ENCODE measurements around the gene MEOX2.

The MEOX2 gene

DNA sequence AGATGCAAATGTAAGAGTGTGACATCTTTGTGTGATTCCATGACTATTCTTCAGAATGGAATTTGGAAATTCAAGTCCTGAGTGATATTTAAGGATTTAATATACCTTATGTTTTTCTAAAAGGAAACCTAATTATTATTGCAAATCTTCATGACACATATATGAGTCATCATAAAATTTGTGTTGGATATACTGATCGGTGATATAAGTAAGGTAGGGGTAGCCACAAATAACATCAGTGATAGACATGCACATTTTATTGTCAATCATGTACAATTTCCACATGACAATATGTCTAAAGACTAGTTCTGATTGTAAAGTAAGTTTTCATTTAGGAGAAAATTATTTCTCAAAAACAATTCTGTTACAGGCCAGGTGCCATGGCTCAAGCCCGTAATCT, 65.0 kb downstream of the MEOX2 start:
- no peak for DNase-seq (ENCODE audit: extremely low spot score, insufficient read length, low read depth)
- no peak for FAIRE-seq

DNA sequence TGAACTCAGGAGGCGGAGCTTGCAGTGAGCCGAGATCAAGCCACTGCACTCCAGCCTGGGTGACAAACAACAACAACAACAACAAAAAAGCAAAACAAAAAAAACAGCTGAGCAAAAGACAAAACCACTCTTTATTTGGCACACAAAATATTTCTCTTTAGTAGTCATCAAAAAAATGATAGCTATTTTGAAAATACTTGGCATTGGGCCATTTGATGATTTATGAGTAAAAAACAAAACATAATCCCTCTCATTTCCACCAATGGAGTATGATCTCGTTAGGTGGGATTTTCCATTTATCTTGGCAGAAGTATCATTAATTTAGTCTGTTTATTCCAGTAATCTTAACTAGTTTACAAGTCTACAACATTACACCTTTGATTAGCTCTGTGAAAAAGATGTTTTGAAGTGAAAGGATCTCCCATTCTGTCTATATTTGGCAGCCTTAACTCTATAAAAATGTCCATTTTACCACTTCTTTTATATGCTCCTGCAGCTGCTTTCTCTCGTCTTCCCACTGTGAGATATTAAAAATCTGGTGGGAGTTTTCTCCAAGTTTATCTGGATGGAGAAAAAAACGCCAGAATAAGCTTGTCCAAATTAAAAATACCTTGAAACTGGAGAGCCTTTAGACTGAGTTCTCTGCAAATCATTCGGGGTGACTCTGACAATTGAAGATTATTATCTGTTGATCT, 65.8 kb downstream of the MEOX2 start:
- no peak for FAIRE-seq

DNA sequence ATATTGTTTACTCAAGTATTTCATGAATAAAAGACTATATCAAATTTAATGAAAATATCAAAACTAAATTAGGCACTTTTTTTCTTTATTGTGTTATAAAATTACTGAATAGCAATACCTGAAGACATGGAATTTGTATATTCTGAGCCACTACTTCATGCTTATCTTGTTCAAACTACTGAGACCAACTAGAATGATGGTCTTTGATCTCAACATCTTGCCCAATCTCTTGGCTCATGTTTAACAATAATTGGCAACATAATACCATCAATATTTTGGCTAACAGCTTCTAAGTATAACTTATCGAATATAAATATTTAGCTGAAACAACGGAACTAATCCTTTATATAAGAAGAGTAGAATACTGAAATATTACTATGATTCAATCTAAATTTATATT, 68.2 kb downstream of the MEOX2 start:
- DNase-seq (ENCODE audit: extremely low spot score, insufficient read length, low read depth) (no peak), FAIRE-seq (no peak)

More for the DNA sequence above, 65.8 kb downstream of the MEOX2 start:
- no peak for DNase-seq (ENCODE audit: extremely low spot score, insufficient read length, low read depth)

DNA sequence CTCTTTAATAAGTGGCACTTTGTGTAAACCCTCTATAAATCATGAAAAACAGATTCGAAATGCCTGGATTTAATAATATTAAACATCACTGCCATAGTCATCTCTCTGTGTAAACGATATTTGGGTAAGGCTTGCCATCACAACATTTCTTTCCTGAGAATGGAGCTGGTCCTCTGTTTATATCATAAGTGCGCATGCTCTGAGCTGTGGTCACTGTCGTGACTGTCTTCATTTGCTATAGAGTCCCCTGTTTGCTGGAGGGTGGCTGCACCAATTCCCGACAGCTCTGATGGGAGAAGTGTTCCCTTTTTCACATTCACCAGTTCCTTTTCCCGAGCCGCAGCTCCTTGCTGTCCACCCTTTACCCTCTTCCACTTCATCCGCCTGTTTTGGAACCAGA, 74.3 kb downstream of the MEOX2 start:
- DNase-seq (ENCODE audit: extremely low spot score, insufficient read length, low read depth) (no peak), FAIRE-seq (no peak)

DNA sequence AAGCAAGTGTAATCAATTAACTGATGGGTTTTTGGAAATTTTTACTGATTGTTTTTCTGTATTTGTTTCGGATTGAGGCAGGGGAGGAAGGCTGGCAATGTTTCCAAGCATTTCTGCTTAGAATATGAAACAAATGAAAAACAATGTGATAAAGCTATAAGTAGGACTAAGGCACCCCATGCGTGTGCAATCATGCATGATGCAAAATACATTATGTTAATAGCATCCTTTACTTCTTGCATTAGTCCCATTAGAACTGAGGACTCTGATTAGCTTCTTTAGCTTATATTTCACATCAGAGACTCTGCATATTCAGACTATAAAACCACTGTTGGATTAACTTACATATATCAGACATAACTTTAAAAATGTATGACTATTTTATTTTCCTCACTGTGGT, 76.0 kb downstream of the MEOX2 start:
- no peak for FAIRE-seq

DNA sequence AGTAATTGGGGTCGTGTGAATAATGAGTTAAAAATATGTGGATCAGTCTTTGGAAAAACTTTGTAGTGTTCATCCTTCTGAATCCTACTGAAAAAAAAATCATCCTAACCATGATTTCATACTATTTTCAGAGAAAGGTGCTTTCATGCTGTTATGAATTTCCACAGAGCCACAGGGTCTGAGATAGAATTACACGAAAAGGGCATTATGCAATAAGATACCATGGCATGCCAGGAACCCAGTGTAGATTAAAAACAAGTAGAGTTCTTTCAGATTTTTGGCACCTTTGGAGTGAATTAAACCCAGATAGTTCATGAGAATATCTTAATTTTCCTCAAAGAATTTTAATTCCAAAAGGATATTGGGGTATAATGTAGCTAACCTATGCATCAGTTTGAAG, 77.2 kb downstream of the MEOX2 start:
- DNase-seq (ENCODE audit: extremely low spot score, insufficient read length, low read depth), result no peak
- no peak for FAIRE-seq

More for the DNA sequence above, 76.0 kb downstream of the MEOX2 start:
- DNase-seq (ENCODE audit: extremely low spot score, insufficient read length, low read depth), result no peak

DNA sequence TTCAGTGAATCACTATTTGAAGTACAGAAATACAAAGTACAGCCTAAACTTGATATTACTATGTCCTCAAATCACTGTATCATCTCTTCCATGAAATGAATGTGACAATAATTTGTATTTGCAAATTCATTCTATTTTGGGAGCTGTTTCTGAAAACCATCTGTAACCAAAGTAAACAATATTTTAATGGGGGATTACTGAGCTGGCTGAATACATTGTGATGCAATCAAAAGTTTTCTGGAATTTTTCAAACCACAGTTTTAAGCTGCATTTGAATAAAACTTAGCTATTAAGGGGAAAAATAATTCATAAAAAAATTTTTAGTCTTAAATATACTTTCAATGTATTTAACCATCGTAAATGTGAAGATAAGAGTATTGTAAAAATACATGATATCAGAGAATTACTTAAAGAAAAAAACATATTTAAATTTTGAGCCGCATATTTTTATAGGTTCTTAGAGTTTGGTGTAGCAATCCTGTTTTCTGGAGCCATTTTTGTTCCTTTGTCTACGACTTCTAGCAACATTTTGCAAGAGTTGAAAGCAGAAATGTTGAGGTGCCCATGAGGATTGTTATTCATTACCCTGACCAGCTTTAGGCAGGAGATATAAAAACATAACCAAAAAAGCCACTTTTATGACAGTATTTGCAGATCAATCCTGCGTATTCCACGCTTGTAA, 78.8 kb downstream of the MEOX2 start:
- FAIRE-seq, result no peak
- no peak for DNase-seq (ENCODE audit: extremely low spot score, insufficient read length, low read depth)

DNA sequence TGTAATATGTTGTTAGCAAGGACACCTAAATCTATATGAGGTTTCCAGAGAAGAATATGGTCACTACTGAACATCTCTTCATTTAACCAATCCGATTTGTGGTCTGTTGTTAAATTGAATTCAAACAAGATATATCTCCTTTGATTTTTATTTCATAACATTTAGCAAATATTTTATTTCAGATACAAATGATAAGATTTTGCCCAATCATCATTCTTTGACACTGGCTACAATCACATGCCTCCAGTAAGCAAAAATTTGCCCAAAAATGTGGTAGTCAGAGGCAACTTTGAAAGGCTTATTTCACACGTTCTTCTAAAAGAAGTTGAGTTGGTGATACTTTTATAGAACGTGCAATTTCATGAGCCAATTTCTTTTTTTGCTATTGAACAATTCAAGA, 79.9 kb downstream of the MEOX2 start:
- DNase-seq (ENCODE audit: extremely low spot score, insufficient read length, low read depth) (no peak), FAIRE-seq (no peak)

DNA sequence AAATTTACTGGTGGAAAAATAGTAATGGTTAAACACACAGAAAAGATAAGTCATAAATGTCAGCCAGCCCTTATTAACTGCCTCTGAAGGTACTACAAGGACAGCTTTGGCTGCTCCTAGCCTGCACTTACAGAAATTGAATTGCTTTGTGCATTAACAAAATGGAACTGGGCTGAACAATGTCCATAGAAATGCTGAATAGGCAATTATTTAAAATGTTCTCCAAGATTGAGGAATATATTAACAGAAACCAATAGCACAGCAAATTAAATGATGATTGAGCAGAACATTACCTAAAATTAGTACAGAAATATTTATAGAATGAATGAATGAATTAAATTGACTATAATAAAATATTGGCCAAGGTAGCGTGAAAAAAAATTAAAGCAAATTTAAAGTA, 82.3 kb downstream of the MEOX2 start:
- DNase-seq (ENCODE audit: extremely low spot score, insufficient read length, low read depth) (no peak), FAIRE-seq (no peak)

DNA sequence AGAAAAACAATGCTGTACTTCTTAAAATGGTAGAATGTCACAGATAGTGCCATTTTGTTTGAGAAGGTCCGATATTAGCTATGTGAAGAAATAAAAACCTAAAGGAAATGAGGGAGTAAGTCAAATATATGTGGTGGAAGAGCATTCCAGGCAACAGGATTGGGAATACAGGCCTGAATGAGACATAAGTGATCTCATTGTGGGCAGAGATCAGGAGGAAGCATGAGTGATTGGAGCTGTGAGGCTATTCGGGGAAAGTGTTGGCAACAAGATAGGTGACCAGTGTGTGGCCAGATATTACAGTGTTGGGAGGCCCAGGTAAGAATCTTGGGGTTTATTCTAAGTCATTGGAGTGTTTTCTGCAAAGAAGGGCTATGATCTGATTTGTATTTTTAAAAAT, 83.4 kb downstream of the MEOX2 start:
- no peak for DNase-seq (ENCODE audit: extremely low spot score, insufficient read length, low read depth)
- FAIRE-seq, result no peak

DNA sequence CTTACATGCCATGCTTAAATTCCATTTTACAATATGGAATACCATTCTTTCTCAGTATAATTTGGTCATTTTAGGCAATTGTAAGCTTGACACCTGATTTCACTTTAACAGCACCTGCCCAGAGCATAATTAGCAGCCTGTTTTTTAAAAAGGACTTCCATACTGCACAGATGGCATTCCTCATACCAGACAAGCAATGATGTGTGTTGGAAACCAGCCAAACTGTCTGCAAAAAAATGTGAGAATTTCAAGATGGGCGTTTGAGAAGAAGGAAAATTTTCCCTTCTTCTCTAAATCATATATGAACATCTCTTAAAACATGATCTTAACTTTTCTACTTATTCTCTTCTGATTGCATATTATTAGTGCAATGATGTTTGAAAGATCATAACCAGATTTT, 84.2 kb downstream of the MEOX2 start:
- DNase-seq (ENCODE audit: extremely low spot score, insufficient read length, low read depth), result no peak
- no peak for FAIRE-seq

DNA sequence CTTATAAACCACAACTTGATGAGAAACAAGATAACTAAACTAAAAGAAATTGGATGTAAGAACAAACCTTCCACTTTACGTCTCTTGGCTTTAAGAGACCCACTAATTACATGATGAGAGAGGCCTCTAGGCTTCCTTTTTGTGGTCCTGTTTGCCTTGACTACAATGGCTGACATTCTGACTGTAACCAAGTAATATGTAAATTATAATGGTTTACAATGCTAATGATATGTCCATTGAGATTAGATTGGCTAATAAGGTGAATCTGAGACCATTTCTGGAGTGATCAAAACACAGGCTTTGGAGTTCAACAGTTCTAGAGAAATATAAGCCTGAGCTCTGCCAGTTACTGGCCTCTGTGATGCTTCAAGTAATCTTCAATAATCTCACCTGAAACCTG, 85.3 kb downstream of the MEOX2 start:
- DNase-seq (ENCODE audit: extremely low spot score, insufficient read length, low read depth) (no peak), FAIRE-seq (no peak)

DNA sequence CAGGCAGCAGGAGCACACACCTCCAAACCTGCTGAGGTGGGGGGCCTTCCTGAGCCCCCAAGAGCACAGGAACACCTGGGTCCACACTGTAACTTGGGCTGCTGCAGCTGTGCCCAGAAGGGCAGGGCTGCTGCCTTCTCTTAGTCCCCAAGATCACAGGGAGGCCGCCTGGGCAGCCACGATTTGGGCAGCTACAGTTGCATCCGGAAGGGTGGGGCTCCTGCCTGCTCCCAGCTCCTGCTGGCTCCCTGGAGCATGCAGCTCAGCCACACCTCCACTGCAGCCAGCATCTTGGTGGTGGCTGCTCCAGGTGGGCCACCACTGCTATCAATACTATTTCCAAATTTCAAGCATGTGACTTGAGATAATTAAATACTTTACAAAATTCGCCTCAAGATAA, 86.2 kb downstream of the MEOX2 start:
- FAIRE-seq, result no peak
- DNase-seq (ENCODE audit: extremely low spot score, insufficient read length, low read depth), result no peak

DNA sequence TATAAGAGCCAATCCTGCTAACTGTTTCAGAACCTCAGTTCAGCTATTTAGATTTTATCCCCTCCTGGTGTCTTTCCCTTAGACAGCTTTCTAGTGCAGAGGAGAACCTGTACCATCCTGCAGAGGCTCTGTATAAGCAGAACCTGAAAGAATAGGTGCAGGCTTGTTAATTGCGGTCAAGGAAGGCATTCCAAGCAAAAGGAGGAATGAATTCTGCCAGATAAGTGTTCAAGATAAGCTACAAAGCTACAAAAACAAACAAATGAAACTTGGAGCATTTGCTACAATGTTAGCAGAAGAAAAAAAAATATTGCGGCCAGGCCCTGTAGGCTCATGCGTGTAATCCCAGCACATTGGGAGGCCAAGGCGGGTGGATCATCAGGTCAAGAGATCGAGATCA, 92.0 kb downstream of the MEOX2 start:
- DNase-seq (ENCODE audit: extremely low spot score, insufficient read length, low read depth) (no peak), FAIRE-seq (no peak)

DNA sequence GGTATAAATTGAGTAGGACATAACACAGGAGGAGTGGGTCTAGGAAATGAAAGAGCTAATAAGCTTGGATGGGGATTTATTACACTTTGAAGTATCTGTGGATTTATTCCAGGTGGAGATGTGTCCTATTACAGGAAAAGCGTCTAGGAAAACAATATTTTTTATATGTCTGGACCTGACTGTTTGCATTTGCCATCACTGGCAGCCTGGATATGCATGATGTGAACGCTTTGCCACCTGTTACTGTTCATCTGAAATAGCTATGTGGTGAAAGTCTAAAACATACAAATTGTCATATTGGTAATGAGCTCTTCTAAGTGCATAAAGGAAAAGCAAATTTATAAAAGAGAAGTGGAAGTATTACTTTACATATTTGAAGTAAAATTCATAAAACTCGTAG, 93.1 kb downstream of the MEOX2 start:
- FAIRE-seq, result no peak
- no peak for DNase-seq (ENCODE audit: extremely low spot score, insufficient read length, low read depth)

DNA sequence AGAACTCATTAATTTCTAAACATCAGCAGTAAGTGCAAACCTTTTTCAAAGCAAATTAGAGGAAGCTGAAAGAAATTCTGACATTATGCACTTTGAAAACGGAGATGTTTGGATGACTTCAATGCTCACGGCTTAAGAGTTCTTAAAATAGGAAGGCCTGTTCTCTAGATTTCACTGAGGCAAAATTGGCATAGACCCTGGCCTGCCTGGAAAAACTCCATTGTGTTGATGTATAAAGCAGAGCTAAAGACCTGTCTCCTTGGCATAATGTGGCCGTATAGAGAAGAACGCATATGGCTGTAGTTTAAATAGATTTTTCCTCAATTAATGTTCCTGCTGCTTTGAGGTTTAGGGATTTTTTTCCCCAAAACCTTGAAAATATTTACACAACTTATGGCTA, 100.2 kb downstream of the MEOX2 start:
- DNase-seq (ENCODE audit: extremely low spot score, insufficient read length, low read depth) (no peak), FAIRE-seq (no peak)

DNA sequence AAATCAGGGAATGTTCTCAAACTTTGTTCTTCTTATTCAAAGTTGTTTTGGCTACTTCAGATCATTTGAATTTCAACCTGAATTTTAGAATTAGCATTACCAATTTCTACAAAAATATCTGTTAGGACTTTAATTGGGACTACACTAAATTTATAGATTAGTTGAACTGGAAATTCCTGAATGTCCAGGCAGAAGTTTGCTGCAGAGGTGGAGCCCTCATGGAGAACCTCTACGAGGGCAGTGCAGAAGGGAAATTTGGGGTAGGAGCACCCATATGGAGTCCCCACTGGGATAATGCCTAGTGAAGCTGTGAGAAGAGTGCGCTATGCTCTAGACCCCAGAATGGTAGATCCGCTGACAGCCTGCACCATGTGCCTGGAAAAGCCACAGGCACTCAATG, 101.9 kb downstream of the MEOX2 start:
- no peak for DNase-seq (ENCODE audit: extremely low spot score, insufficient read length, low read depth)
- FAIRE-seq, result no peak

DNA sequence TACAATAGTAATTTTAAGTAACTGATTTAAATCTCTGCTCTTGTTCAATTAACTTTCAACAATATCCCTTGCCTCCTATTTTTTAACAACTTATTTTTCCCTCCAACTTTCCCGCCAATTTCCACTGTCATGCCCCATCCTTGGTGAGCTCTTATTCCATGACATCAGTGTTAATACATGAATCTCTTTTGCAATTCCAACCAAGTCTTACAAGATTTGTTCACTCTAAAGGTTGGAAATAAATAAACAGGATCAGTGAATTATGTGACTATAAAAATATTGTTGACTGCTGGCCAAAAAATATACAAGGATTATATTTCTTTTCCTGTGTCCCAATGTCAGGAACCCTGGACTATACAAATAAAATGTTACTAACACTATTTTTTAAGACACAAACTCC, 103.7 kb downstream of the MEOX2 start:
- DNase-seq (ENCODE audit: extremely low spot score, insufficient read length, low read depth) (no peak), FAIRE-seq (no peak)

DNA sequence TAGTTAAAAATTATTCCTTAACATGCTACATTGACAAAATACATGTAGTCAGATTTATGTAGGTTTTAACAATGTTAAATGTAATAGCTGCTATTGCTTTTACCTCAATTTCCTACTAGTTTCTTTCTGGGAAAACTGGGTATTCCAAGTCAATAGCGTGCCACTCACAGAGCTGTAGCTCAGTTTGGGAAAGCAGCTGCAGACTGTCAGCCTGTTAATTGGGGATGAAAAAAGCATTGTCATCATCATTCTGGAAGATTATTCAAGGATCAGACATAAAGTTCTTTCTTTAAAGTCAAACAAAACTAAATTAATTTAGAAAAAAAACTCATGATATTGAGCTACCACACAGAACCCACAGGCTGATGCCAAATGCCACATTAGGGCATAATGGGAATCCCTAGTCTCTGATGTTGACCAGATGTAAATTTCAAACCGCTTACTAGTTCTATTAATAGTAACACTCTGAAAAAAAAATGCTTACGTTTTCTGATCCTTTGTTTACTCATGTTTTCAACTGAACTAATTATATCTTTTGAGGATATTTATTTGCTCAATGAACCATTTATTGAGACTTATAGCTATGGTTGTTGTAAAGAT, 105.0 kb downstream of the MEOX2 start:
- no peak for DNase-seq (ENCODE audit: extremely low spot score, insufficient read length, low read depth)
- FAIRE-seq, result no peak

DNA sequence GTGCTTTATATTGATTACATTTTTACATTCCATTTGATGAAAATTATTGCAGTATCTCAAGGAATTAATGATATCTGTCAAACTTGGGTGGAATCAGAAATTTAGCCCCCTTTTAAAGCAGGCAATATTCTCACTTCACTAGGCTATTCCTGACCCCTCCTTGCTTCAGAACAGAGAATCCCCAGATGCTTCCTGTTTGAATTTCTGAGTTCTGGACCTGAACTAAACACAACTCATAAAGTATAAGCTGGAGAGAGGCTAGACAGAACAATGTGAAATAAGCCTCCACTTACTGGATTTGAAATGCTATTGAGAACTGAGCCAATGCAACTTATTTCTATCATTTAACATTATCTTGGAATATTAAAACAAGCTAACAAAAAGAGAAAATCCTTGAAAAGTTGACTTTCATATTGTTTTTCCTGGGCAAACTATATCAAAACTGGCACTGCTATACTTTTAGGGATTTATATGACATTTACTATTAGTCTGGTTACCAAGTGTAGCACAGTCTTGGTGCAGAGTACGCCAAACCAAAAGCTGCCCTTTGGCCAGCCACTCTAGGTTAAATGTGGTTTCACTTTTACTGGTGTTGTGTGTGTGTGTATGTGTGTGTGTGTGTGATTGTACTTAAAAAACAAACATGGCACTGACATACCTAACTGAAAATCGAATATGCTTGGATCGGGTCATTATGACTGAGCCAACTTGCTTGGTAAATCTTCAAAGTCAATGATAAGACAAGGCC, 105.7 kb downstream of the MEOX2 start:
- DNase-seq (ENCODE audit: extremely low spot score, insufficient read length, low read depth), result no peak
- FAIRE-seq, result no peak

DNA sequence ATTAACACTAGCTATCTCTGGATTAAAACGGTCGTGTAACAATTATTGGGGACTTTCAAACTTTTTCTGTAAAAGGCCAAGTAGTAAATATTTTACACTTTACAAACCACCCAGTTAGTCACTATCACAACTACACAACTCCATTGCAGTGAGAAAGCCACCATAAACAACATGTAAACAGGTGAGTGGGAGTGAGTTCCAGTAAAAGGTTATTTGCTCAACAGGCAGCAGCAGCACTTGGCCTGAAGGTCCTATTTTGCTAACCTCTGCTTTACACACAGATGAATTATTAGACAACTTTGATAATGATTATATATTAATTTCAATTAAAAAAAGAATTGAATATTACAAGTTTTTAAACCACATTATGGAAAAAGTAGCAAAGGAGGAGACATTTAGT, 108.9 kb downstream of the MEOX2 start:
- no peak for DNase-seq (ENCODE audit: extremely low spot score, insufficient read length, low read depth)
- FAIRE-seq, result no peak

Data from GM18507 (cell line).